IPS DF 6.9 (cell line): ENCODE data around the gene DNAJB5.
"Not testable (repeated sequence)": the region's sequence is repeated elsewhere in the genome, so short reads cannot be mapped to it uniquely, and the experiment has no call there.

Experiments used
- DNase-seq: peaks from one replicate; pipeline ENCODE4 v3.0.0-alpha.2; 2013; ENCODE audit warnings: low read depth, low spot score
- H3K27ac ChIP-seq: one replicate; pipeline ENCODE4 v1.5.1; 2013; ENCODE audit warnings: low read length, control low read depth
- H3K27me3 ChIP-seq: 2 replicates; pipeline ENCODE4 v1.6.1; 2013; ENCODE audit warnings: mild to moderate bottlenecking, low read length; ENCODE audit not compliant: control insufficient read depth, insufficient read depth
- H3K36me3 ChIP-seq: 2 replicates; pipeline ENCODE4 v1.6.1; 2013; ENCODE audit warnings: low read length; ENCODE audit not compliant: control insufficient read depth, insufficient read depth
- H3K4me1 ChIP-seq: 2 replicates; pipeline ENCODE4 v1.6.1; 2013; ENCODE audit warnings: low read length; ENCODE audit not compliant: control insufficient read depth, insufficient read depth
- H3K4me3 ChIP-seq: 2 replicates; pipeline ENCODE4 v1.5.1; 2013; ENCODE audit warnings: mild to moderate bottlenecking, low read length
- H3K9me3 ChIP-seq: 2 replicates; pipeline ENCODE4 v1.6.1; 2013; ENCODE audit warnings: low read length, inconsistent platforms; ENCODE audit not compliant: control insufficient read depth, insufficient read depth
- WGBS: extraction: QIAGEN DNeasy Blood & Tissue Kit; methylation state at CpG from one replicate; pipeline ENCODE4 v1.1.7; 2013; ENCODE audit warnings: mixed read lengths, missing lambda C conversion rate; ENCODE audit not compliant: insufficient read length, insufficient coverage; 5-methylcytosine and 5-hydroxymethylcytosine counted together

The DNAJB5 gene

GRCh38 chr9:35000535-35001284 is 11.2 kb downstream of the DNAJB5 start:
- H3K27me3 ChIP-seq, result no peaks in the 10 kb centered on the region
- no peak for DNase-seq
- no peaks in the 10 kb centered on the region for H3K9me3 ChIP-seq
- no peak overlapping the region for H3K27ac ChIP-seq
- no peak overlapping the region for H3K4me3 ChIP-seq
- peaks cover 16% of the 10 kb centered on the region for H3K36me3 ChIP-seq
- WGBS, result no CpG with 5 or more reads among the region's 6 CpGs
- H3K4me1 ChIP-seq, result no peaks in the 10 kb centered on the region

GRCh38 chr9:35001285-35001677 is 11.7 kb downstream of the DNAJB5 start:
- H3K4me1 ChIP-seq, result no peaks in the 10 kb centered on the region
- peaks cover 16% of the 10 kb centered on the region for H3K36me3 ChIP-seq
- H3K27ac ChIP-seq, result no peak overlapping the region
- no peak for DNase-seq
- no peaks in the 10 kb centered on the region for H3K27me3 ChIP-seq
- no CpG with 5 or more reads among the region's 2 CpGs for WGBS
- H3K9me3 ChIP-seq, result no peaks in the 10 kb centered on the region
- no peak overlapping the region for H3K4me3 ChIP-seq

- H3K27ac ChIP-seq, result no peak overlapping the region
- WGBS, result no CpG with 5 or more reads among the region's 2 CpGs
- H3K9me3 ChIP-seq, result no peaks in the 10 kb centered on the region
- no peak overlapping the region for H3K4me3 ChIP-seq
- no peak for DNase-seq
- peaks cover 10% of the 10 kb centered on the region for H3K36me3 ChIP-seq
- no peaks in the 10 kb centered on the region for H3K27me3 ChIP-seq
- H3K4me1 ChIP-seq, result no peaks in the 10 kb centered on the region
Measured at GRCh38 chr9:35001803-35002502, 12.4 kb downstream of the DNAJB5 start.

- DNase-seq, result no peak
- Histone ChIP-seq H3K4me1 (no peaks in the 10 kb centered on the region), H3K27me3 (no peaks in the 10 kb centered on the region), H3K27ac (no peak overlapping the region), H3K36me3 (peaks cover 3% of the 10 kb centered on the region), H3K4me3 (no peak overlapping the region), H3K9me3 (no peaks in the 10 kb centered on the region)
Measured at GRCh38 chr9:35002623-35003022, 13.1 kb downstream of the DNAJB5 start.

GRCh38 chr9:35004299-35004698 is 14.8 kb downstream of the DNAJB5 start:
- not testable (repeated sequence) for H3K9me3 ChIP-seq, H3K27ac ChIP-seq, H3K4me3 ChIP-seq, H3K36me3 ChIP-seq, H3K27me3 ChIP-seq, H3K4me1 ChIP-seq, DNase-seq
- WGBS, result no CpG with 5 or more reads among the region's 14 CpGs

GRCh38 chr9:35010351-35010958 is 20.9 kb downstream of the DNAJB5 start:
- Histone ChIP-seq H3K9me3 (0 out of 2 replicates have a peak, but pooled peaks cover 1% of the 10 kb centered on the region), H3K27me3 (no peaks in the 10 kb centered on the region), H3K4me1 (no peaks in the 10 kb centered on the region), H3K36me3 (no peaks in the 10 kb centered on the region), H3K4me3 (no peak overlapping the region), H3K27ac (no peak overlapping the region)
- WGBS, result no CpG with 5 or more reads among the region's 3 CpGs
- no peak for DNase-seq

GRCh38 chr9:35014517-35014916 is 25.0 kb downstream of the DNAJB5 start:
- WGBS, result no CpG with 5 or more reads among the region's 2 CpGs
- DNase-seq, result no peak
- Histone ChIP-seq H3K4me3 (no peak overlapping the region), H3K36me3 (no peaks in the 10 kb centered on the region), H3K27me3 (no peaks in the 10 kb centered on the region), H3K9me3 (peaks cover 1% of the 10 kb centered on the region; the same call in 1 of the 2 replicates), H3K4me1 (no peaks in the 10 kb centered on the region), H3K27ac (no peak overlapping the region)

GRCh38 chr9:35023443-35023842 is 33.9 kb downstream of the DNAJB5 start:
- H3K4me1 ChIP-seq, H3K27me3 ChIP-seq, H3K9me3 ChIP-seq, H3K4me3 ChIP-seq, H3K27ac ChIP-seq, DNase-seq, H3K36me3 ChIP-seq: not testable (repeated sequence)
- no CpG with 5 or more reads among the region's 5 CpGs for WGBS

- Histone ChIP-seq H3K36me3 (no peaks in the 10 kb centered on the region), H3K27ac (no peak overlapping the region), H3K27me3 (no peaks in the 10 kb centered on the region), H3K4me1 (peaks cover 3% of the 10 kb centered on the region), H3K9me3 (no peaks in the 10 kb centered on the region; the same call in 1 of the 2 replicates), H3K4me3 (no peak overlapping the region)
- DNase-seq, result no peak
- WGBS, result no CpG with 5 or more reads among the region's 3 CpGs
Measured at GRCh38 chr9:35026671-35027070, 37.1 kb downstream of the DNAJB5 start.

GRCh38 chr9:35027374-35027773 is 37.8 kb downstream of the DNAJB5 start:
- Histone ChIP-seq H3K4me1 (peaks cover 3% of the 10 kb centered on the region), H3K27ac (no peak overlapping the region), H3K4me3 (no peak overlapping the region), H3K36me3 (no peaks in the 10 kb centered on the region), H3K27me3 (no peaks in the 10 kb centered on the region), H3K9me3 (no peaks in the 10 kb centered on the region; the same call in 1 of the 2 replicates)
- DNase-seq, result no peak
- no CpG with 5 or more reads among the region's 1 CpG for WGBS
